SK-N-SH (cell line): ENCODE data around the gene CCL28. TPM values are rescaled to one million over a fixed set of nuclear protein-coding genes. Genes with fewer than 3 reads are reported as not detected.

Experiments used
- CTCF ChIA-PET: fragments of 300-600, 350-600 bp; formaldehyde crosslinking; extraction: SDS; loops from one replicate; lab custom pipeline; 2021; lab: Yijun Ruan, JAX
- POLR2A ChIA-PET: fragments of 350-600 bp; sonication (Branson Sonifier 250); formaldehyde crosslinking; extraction: SDS; loops from one replicate; lab custom pipeline; 2020; ENCODE audit warnings: antibody characterized with exemption, inconsistent platforms; lab: Yijun Ruan, JAX
- DNase-seq: peaks from one replicate; pipeline ENCODE4 v3.0.0; 2012
- H2AFZ ChIP-seq: fragments of 200-600 bp; sonication (generic); 2 replicates; pipeline ENCODE4 v1.8.1; 2016; ENCODE audit warnings: antibody characterized with exemption, mild to moderate bottlenecking, low read depth
- H3F3A ChIP-seq: fragments of 200-600 bp; sonication (generic); replicated peaks from 2 replicates; pipeline ENCODE3; 2016; ENCODE audit warnings: antibody characterized with exemption, mild to moderate bottlenecking; ENCODE audit not compliant: insufficient read depth
- H3K27ac ChIP-seq, 2 experiments: fragments of 200-500 bp in 1 of 2; fragments of 200-600 bp in 1 of 2; sonication (Bioruptor generic) in 1 of 2; sonication (generic), shearing (Covaris generic) in 1 of 2; 2 replicates each; pipeline versions ENCODE4 v1.5.1 to v1.6.1; 2014 to 2016; ENCODE audit warnings: low read depth in 2 of 2, inconsistent platforms in 1 of 2, low read length in 1 of 2, mild to moderate bottlenecking in 1 of 2, mixed read lengths in 1 of 2
- H3K27me3 ChIP-seq: fragments of 200-600 bp; sonication (generic), shearing (Covaris generic); 2 replicates; pipeline ENCODE4 v1.6.1; 2016; ENCODE audit warnings: mixed run types; ENCODE audit not compliant: insufficient read depth
- H3K36me3 ChIP-seq, 2 experiments: fragments of 200-500 bp in 1 of 2; fragments of 200-600 bp in 1 of 2; sonication (Bioruptor generic) in 1 of 2; sonication (generic) in 1 of 2; replicated peaks in 1 of 2; 2 replicates each; pipeline versions ENCODE3 to v1.5.1; 2014 to 2016; ENCODE audit warnings: low read length in 1 of 2, mild to moderate bottlenecking in 1 of 2; ENCODE audit not compliant: insufficient read depth in 2 of 2, control insufficient read depth in 1 of 2
- H3K4me1 ChIP-seq, 2 experiments: fragments of 200-500 bp in 1 of 2; fragments of 200-600 bp in 1 of 2; sonication (Bioruptor generic) in 1 of 2; sonication (generic), shearing (Covaris generic) in 1 of 2; 2 replicates each; pipeline versions ENCODE4 v1.5.1 to v1.6.1; 2014 to 2016; ENCODE audit warnings: low read depth in 1 of 2, low read length in 1 of 2, mixed run types in 1 of 2; ENCODE audit not compliant: insufficient read depth in 2 of 2, control insufficient read depth in 1 of 2
- H3K4me2 ChIP-seq: fragments of 200-600 bp; sonication (generic), shearing (Covaris generic); 2 replicates; pipeline ENCODE4 v1.6.1; 2017; ENCODE audit warnings: mixed run types
- H3K4me3 ChIP-seq, 2 experiments: fragments of 200-500 bp in 1 of 2; fragments of 200-600 bp in 1 of 2; sonication (Bioruptor generic) in 1 of 2; sonication (generic), shearing (Covaris generic) in 1 of 2; 2 replicates each; pipeline versions ENCODE4 v1.5.1 to v1.8.1; 2014 to 2016; ENCODE audit warnings: low read depth in 2 of 2, inconsistent platforms in 1 of 2, low read length in 1 of 2, mild to moderate bottlenecking in 1 of 2, mixed read lengths in 1 of 2, moderate library complexity in 1 of 2
- H3K79me2 ChIP-seq: fragments of 200-600 bp; sonication (generic); 2 replicates; pipeline ENCODE4 v1.8.1; 2017; ENCODE audit warnings: mild to moderate bottlenecking; ENCODE audit not compliant: insufficient read depth
- H3K9ac ChIP-seq: fragments of 200-600 bp; sonication (generic); 2 replicates; pipeline ENCODE4 v1.6.1; 2017; ENCODE audit warnings: mixed run types
- H3K9me2 ChIP-seq: fragments of 200-600 bp; sonication (generic); 2 replicates; pipeline ENCODE4 v1.6.1; 2017; ENCODE audit warnings: mixed run types
- H3K9me3 ChIP-seq: fragments of 200-600 bp; sonication (generic); 2 replicates; pipeline ENCODE4 v1.6.1; 2017; ENCODE audit warnings: mixed run types, mild to moderate bottlenecking, moderate library complexity
- H4K20me1 ChIP-seq: fragments of 200-600 bp; sonication (generic); 2 replicates; pipeline ENCODE4 v1.6.1; 2017; ENCODE audit warnings: mild to moderate bottlenecking, mixed run types; ENCODE audit not compliant: insufficient read depth
- CTCF ChIP-seq: fragments of 200-600 bp; sonication (generic); IDR thresholded peaks from 2 replicates; pipeline ENCODE4 v1.6.1; 2017; ENCODE audit warnings: antibody characterized with exemption, mild to moderate bottlenecking, moderate library complexity
- EP300 ChIP-seq, 2 experiments: IDR thresholded peaks; 2 replicates each; pipeline versions ENCODE4 v1.4.0 to v1.6.1; 2012; ENCODE audit warnings: borderline replicate concordance in 1 of 2, low read depth in 1 of 2, low read length in 1 of 2
- EZH2phosphoT487 ChIP-seq: fragments of 200-600 bp; sonication (generic); IDR thresholded peaks from 2 replicates; pipeline ENCODE4 v1.6.1; 2017; ENCODE audit warnings: low read depth, mixed run types, mild to moderate bottlenecking, antibody characterized with exemption, moderate library complexity, borderline replicate concordance
- FOSL2 ChIP-seq: IDR thresholded peaks from 2 replicates; pipeline ENCODE4 v1.4.0; 2012; ENCODE audit warnings: low read depth, mild to moderate bottlenecking, moderate library complexity, borderline replicate concordance
- FOXJ3 ChIP-seq: sonication (generic); formaldehyde crosslinking; IDR thresholded peaks from 2 replicates; pipeline ENCODE4 v1.5.1; 2020; ENCODE audit warnings: mild to moderate bottlenecking, missing genetic modification reagents
- FOXM1 ChIP-seq: IDR thresholded peaks from 2 replicates; pipeline ENCODE4 v1.4.0; 2012; ENCODE audit warnings: low read depth, mild to moderate bottlenecking
- GABPA ChIP-seq: IDR thresholded peaks from 2 replicates; pipeline ENCODE4 v1.4.0; 2012; ENCODE audit warnings: low read depth, mild to moderate bottlenecking
- GATA2 ChIP-seq: sonication (generic); formaldehyde crosslinking; IDR thresholded peaks from 2 replicates; pipeline ENCODE4 v1.5.0; 2020; ENCODE audit warnings: mild to moderate bottlenecking, missing genetic modification reagents
- MAX ChIP-seq: IDR thresholded peaks from 2 replicates; pipeline ENCODE4 v1.4.0; 2012; ENCODE audit warnings: low read depth
- MEF2A ChIP-seq: IDR thresholded peaks from 2 replicates; pipeline ENCODE4 v1.4.0; 2012; ENCODE audit warnings: low read depth, borderline replicate concordance
- MXI1 ChIP-seq: IDR thresholded peaks from 2 replicates; pipeline ENCODE4 v1.6.1; 2012; ENCODE audit warnings: mild to moderate bottlenecking, low read depth, low read length, improper control_type of control experiment
- NRF1 ChIP-seq: IDR thresholded peaks from 2 replicates; pipeline ENCODE4 v1.6.1; 2012; ENCODE audit warnings: low read depth, mild to moderate bottlenecking, low read length
- RAD21 ChIP-seq: IDR thresholded peaks from 2 replicates; pipeline ENCODE4 v1.6.1; 2012; ENCODE audit warnings: mild to moderate bottlenecking, low read length
- RCOR1 ChIP-seq: fragments of 150-350 bp; IDR thresholded peaks from 2 replicates; pipeline ENCODE4 v1.6.1; 2017; ENCODE audit warnings: antibody characterized with exemption, low read length
- RFX5 ChIP-seq: IDR thresholded peaks from 2 replicates; pipeline ENCODE4 v1.6.1; 2012; ENCODE audit warnings: mild to moderate bottlenecking, improper control_type of control experiment, low read length
- RXRA ChIP-seq: IDR thresholded peaks from 2 replicates; pipeline ENCODE4 v1.4.0; 2012; ENCODE audit warnings: low read depth, mild to moderate bottlenecking, borderline replicate concordance
- SMC3 ChIP-seq: IDR thresholded peaks from 2 replicates; pipeline ENCODE4 v1.6.1; 2012; ENCODE audit warnings: low read depth, low read length, improper control_type of control experiment
- TAF1 ChIP-seq: IDR thresholded peaks from 2 replicates; pipeline ENCODE4 v1.6.1; 2012; ENCODE audit warnings: low read depth, mild to moderate bottlenecking, low read length, moderate library complexity, borderline replicate concordance
- USF1 ChIP-seq: IDR thresholded peaks from 2 replicates; pipeline ENCODE4 v1.4.0; 2012; ENCODE audit warnings: low read depth, borderline replicate concordance
- WGBS: methylation state at CpG from one replicate; pipeline ENCODE4 v1.1.6; 2017; ENCODE audit warnings: low lambda C conversion rate; 5-methylcytosine and 5-hydroxymethylcytosine counted together
- polyA plus RNA-seq, 3 experiments: library from polyadenylated mRNA; depleted of rRNA; stranded (reverse); fragments of >200 nt; gene quantifications; 2 replicates each; pipeline ENCODE4 v1.2.3, GENCODE V29; 2012

Gene CCL28
- polyA plus RNA-seq, 1 of the 3 experiments (the other 2 are of a cell fraction), result not detected

GRCh38 chr5:43336159-43336558, 76.0 kb downstream of the CCL28 start:
- Histone ChIP-seq H4K20me1 (no peaks in the 10 kb centered on the region), H3K27me3 (no peaks in the 10 kb centered on the region; the same call in 1 of the 2 replicates), H3K4me2 (no peak overlapping the region), H3K9ac (no peak overlapping the region), H3K36me3 (no peaks in the 10 kb centered on the region), H3K9me3 (no peaks in the 10 kb centered on the region; the same call in 1 of the 2 replicates), H3K9me2 (no peaks in the 10 kb centered on the region), H3K4me1 (no peaks in the 10 kb centered on the region), H2AFZ (no peak overlapping the region), H3F3A (no peaks in the 10 kb centered on the region), H3K79me2 (no peaks in the 10 kb centered on the region), H3K27ac (no peak overlapping the region), H3K4me3 (no peak overlapping the region)
- DNase-seq, result no peak
- ChIA-PET CTCF (no interaction called here), POLR2A (no interaction called here)
- TF ChIP-seq RXRA, result no peak
- TF ChIP-seq GABPA, result no peak
- no peak for TF ChIP-seq RFX5
- no peak for TF ChIP-seq NRF1
- TF ChIP-seq FOXJ3 (CRISPR knock-in tag), result no peak
- no peak for TF ChIP-seq FOSL2
- TF ChIP-seq CTCF, result no peak
- TF ChIP-seq MXI1, result no peak
- TF ChIP-seq RCOR1, result no peak
- TF ChIP-seq TAF1, result no peak
- no peak for TF ChIP-seq GATA2
- no peak for TF ChIP-seq EP300 (IDR thresholded peaks at IDR 0.05; ENCODE audit: borderline replicate concordance in 1 of 2, low read depth in 1 of 2, low read length in 1 of 2)
- no peak for TF ChIP-seq SMC3
- no peak for TF ChIP-seq RAD21
- TF ChIP-seq FOXM1, result no peak
- TF ChIP-seq MEF2A, result no peak
- no peak for TF ChIP-seq USF1
- TF ChIP-seq EZH2phosphoT487, result no peak
- no peak for TF ChIP-seq MAX
- 2% methylated on average over 2 of the region's 2 CpGs for WGBS
